Erythroblast (primary cell): ENCODE data around the gene TNNT2.

ENCODE experiments used
- GATA1 ChIP-seq: IDR thresholded peaks from 2 replicates; pipeline ENCODE4 v1.6.1; 2011; ENCODE audit warnings: low read depth, mild to moderate bottlenecking, control low read depth, low read length, moderate library complexity
- POLR2A ChIP-seq: IDR thresholded peaks from 2 replicates; pipeline ENCODE4 v1.6.1; 2011; ENCODE audit warnings: mild to moderate bottlenecking, low read length

DNA sequence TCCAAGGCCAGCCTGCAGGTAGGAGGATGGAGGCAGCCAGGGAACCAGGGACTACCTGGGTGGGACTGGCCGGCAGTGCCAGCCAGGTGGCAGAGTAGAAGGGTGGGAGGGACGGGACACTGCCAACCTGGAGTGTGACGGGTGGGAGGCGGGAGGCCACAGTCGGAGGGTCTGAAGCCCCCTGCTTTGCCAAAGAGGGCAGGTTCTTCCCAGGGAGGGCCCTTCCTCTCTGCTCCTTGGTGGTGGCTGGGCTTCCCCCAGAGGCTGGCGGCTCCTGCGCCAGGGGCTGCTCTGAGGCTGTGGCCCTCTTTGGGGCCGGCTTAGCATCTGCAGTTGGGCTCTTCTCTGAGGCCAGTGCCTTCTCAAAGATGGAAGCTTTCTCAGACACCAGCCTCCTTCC lies 8.7 kb upstream of the TNNT2 start:
- no peak for TF ChIP-seq POLR2A
- no peak for TF ChIP-seq GATA1
